GM23248 (cell line): ENCODE measurements around the gene SCAPER.

ENCODE experiments used
- EZH2 ChIP-seq: fragments of 200-600 bp; sonication (generic); IDR thresholded peaks from 2 replicates; pipeline ENCODE4 v1.6.1; 2018; ENCODE audit warnings: antibody characterized with exemption, mild to moderate bottlenecking; ENCODE audit not compliant: insufficient read depth, poor library complexity, severe bottlenecking
- EZH2phosphoT487 ChIP-seq: fragments of 200-600 bp; sonication (generic); IDR thresholded peaks from 2 replicates; pipeline ENCODE4 v1.6.1; 2018; ENCODE audit warnings: antibody characterized with exemption, moderate library complexity, mild to moderate bottlenecking, low read depth; ENCODE audit not compliant: insufficient read depth

- TF ChIP-seq EZH2 (no peak), EZH2phosphoT487 (no peak)
Observed at GRCh38 chr15:76447728-76448441, 457.3 kb downstream of the SCAPER start.
